ENCODE results near the gene HAS3. TPM values are rescaled to one million over a fixed set of nuclear protein-coding genes. Genes with fewer than 3 reads are reported as not detected.

Gene HAS3
- total and polyA plus RNA-seq, 11 donors, result 0.21 to 2.0 (median 0.48) TPM

- ATAC-seq, result no peak
- no peak for DNase-seq
- Histone ChIP-seq H3K27ac (no peak overlapping the region), H3K4me3 (no peak overlapping the region), H3K4me1 (peaks cover 0 to 7% (median 1%) of the 10 kb centered on the region in 12 donors), H3K36me3 (no peaks in the 10 kb centered on the region), H3K27me3 (no peaks in the 10 kb centered on the region), H3K9me3 (no peaks in the 10 kb centered on the region)
- intact Hi-C loops (cut with DNase I), result no loop called here
- 81 to 89% (median 87%) methylated on average over 4 of the region's 4 CpGs for WGBS, 4 donors
- TF ChIP-seq, protein P1, sequence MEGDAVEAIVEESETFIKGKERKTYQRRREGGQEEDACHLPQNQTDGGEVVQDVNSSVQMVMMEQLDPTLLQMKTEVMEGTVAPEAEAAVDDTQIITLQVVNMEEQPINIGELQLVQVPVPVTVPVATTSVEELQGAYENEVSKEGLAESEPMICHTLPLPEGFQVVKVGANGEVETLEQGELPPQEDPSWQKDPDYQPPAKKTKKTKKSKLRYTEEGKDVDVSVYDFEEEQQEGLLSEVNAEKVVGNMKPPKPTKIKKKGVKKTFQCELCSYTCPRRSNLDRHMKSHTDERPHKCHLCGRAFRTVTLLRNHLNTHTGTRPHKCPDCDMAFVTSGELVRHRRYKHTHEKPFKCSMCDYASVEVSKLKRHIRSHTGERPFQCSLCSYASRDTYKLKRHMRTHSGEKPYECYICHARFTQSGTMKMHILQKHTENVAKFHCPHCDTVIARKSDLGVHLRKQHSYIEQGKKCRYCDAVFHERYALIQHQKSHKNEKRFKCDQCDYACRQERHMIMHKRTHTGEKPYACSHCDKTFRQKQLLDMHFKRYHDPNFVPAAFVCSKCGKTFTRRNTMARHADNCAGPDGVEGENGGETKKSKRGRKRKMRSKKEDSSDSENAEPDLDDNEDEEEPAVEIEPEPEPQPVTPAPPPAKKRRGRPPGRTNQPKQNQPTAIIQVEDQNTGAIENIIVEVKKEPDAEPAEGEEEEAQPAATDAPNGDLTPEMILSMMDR (IDR thresholded peaks at IDR 0.05), result no peak
- no peak for TF ChIP-seq POLR2A (IDR thresholded peaks at IDR 0.05)
These were observed 28.2 kb upstream of the HAS3 start for GRCh38 chr16:69077251-69077650.

DNA sequence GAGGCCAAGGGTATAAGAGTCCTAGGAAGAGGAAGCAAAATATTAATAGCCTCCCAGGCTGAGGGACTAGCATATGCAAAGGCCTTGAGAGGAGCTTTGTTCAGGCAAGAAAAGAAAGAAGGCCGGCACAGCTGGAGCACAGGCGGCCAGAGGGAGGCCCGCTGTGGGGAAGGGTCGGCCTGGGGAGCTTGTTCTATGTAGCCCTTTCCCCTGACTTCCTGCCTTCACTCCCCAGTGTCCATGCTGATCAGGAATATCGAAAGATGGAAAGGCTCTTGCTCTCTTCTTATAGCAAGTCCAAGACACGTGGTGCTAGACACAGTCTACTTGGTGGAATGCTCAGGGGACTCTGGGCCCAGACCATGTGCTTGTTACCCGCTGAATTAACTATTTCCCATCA, 27.4 kb upstream of the HAS3 start:
- no peak for TF ChIP-seq POLR2A (IDR thresholded peaks at IDR 0.05)
- TF ChIP-seq, protein P1 (IDR thresholded peaks at IDR 0.05), result no peak
- Histone ChIP-seq H3K36me3 (no peaks in the 10 kb centered on the region), H3K4me3 (no peak overlapping the region), H3K4me1 (no peaks in the 10 kb centered on the region), H3K27ac (no peak overlapping the region), H3K9me3 (no peaks in the 10 kb centered on the region), H3K27me3 (no peaks in the 10 kb centered on the region)
- no peak for DNase-seq
- 72 to 88% (median 84%) methylated on average over 7 of the region's 7 CpGs for WGBS, 4 donors
- intact Hi-C loops (cut with DNase I), result no loop called here
- ATAC-seq, result no peak

- DNase-seq (no peak), ATAC-seq (no peak)
- Histone ChIP-seq H3K9me3 (no peaks in the 10 kb centered on the region), H3K27me3 (no peaks in the 10 kb centered on the region), H3K27ac (no peak overlapping the region), H3K4me1 (peaks cover 0 to 9% (median 2%) of the 10 kb centered on the region in 12 donors), H3K4me3 (no peak overlapping the region), H3K36me3 (peaks cover 0 to 6% (median 0%) of the 10 kb centered on the region in 9 donors)
- 96 to 99% (median 97%) methylated on average over 2 of the region's 2 CpGs for WGBS, 4 donors
- TF ChIP-seq, protein P1 (IDR thresholded peaks at IDR 0.05), result no peak
- TF ChIP-seq POLR2A (IDR thresholded peaks at IDR 0.05), result no peak
- intact Hi-C loops (cut with DNase I), result no loop called here
These were observed 25.8 kb upstream of the HAS3 start for GRCh38 chr16:69079697-69080096.

GRCh38 chr16:69083306-69083941, 22.0 kb upstream of the HAS3 start:
- H3K27ac ChIP-seq, result no peak overlapping the region
- no peak for DNase-seq
- TF ChIP-seq, protein P1 (IDR thresholded peaks at IDR 0.05), result peak in 1 of 12 donors; percentile 19
- TF ChIP-seq POLR2A (IDR thresholded peaks at IDR 0.05), result no peak
- H3K4me3 ChIP-seq, result no peak overlapping the region
- H3K27me3 ChIP-seq, result no peaks in the 10 kb centered on the region
- intact Hi-C loops (cut with DNase I), result no loop called here
- H3K4me1 ChIP-seq, result peaks cover 0 to 11% (median 2%) of the 10 kb centered on the region in 12 donors
- no peaks in the 10 kb centered on the region for H3K9me3 ChIP-seq
- 94 to 98% (median 97%) methylated on average over 12 to 16 of the region's 16 CpGs for WGBS, 4 donors
- peaks cover 0 to 10% (median 0%) of the 10 kb centered on the region in 9 donors for H3K36me3 ChIP-seq
- no peak for ATAC-seq

Measured in heart left ventricle (tissue), 16 donors.